Endothelial cell of umbilical vein (primary cell): ENCODE results near the gene ACSS1. TPM values are rescaled to one million over a fixed set of nuclear protein-coding genes. Genes with fewer than 3 reads are reported as not detected.

Source experiments
- BruUV-seq: library from RNA; stranded (reverse); fragments of 400-500 nt; replicated peaks from 2 replicates; lab custom pipeline; 2021; lab: Mats Ljungman, UMichigan
- CTCF ChIA-PET: fragments of 300-600, 350-600 bp; sonication (Branson Sonifier 250); formaldehyde crosslinking; loops from one replicate; lab custom pipeline; 2021; ENCODE audit warnings: antibody characterized with exemption, inconsistent platforms; lab: Charles Lee
- POLR2A ChIA-PET: fragments of 300-600, 350-600 bp; sonication (Branson Sonifier 250); formaldehyde crosslinking; loops from one replicate; lab custom pipeline; 2021; ENCODE audit warnings: antibody characterized with exemption, inconsistent platforms; lab: Charles Lee
- DNase-seq: peaks from one replicate; pipeline ENCODE4 v3.0.0-alpha.2; 2011; ENCODE audit warnings: low read depth, low spot score
- FAIRE-seq: peaks from 2 replicates; lab custom pipeline; 2011; peaks lifted over from hg19 to GRCh38; lab: Jason Lieb, UNC
- H2AFZ ChIP-seq: 2 replicates; pipeline ENCODE4 v1.6.0; 2012; ENCODE audit warnings: low read depth, low read length, control low read depth, inconsistent platforms
- H3K27ac ChIP-seq: 2 replicates; pipeline ENCODE4 v1.5.1; 2011; ENCODE audit warnings: low read depth, mild to moderate bottlenecking, control low read depth, low read length, moderate library complexity; ENCODE audit not compliant: insufficient read depth
- H3K27me3 ChIP-seq, 2 experiments: 2 replicates each; pipeline versions ENCODE4 v1.6.0 to v1.6.1; 2011; ENCODE audit warnings: low read length in 2 of 2, mixed read lengths in 1 of 2; ENCODE audit not compliant: control insufficient read depth in 2 of 2, insufficient read depth in 2 of 2
- H3K36me3 ChIP-seq, 2 experiments: 2 replicates in 1 of 2; 3 replicates in 1 of 2; pipeline ENCODE4 v1.5.1; 2011; ENCODE audit warnings: low read length in 2 of 2, mild to moderate bottlenecking in 1 of 2, moderate library complexity in 1 of 2; ENCODE audit not compliant: control insufficient read depth in 2 of 2, insufficient read depth in 2 of 2; ENCODE audit errors: extremely low read depth in 1 of 2
- H3K4me1 ChIP-seq: 3 replicates; pipeline ENCODE4 v1.5.1; 2011; ENCODE audit warnings: mild to moderate bottlenecking, low read length; ENCODE audit not compliant: control insufficient read depth, insufficient read depth; ENCODE audit errors: extremely low read depth
- H3K4me2 ChIP-seq: 2 replicates; pipeline ENCODE4 v1.6.1; 2011; ENCODE audit warnings: low read length, control low read depth, mixed read lengths; ENCODE audit not compliant: insufficient read depth
- H3K4me3 ChIP-seq, 3 experiments: fragments of 200-600 bp in 1 of 3; sonication (generic), shearing (Covaris generic) in 1 of 3; replicated peaks in 1 of 3; 2 replicates each; pipeline ENCODE4 v1.5.1; 2011 to 2016; ENCODE audit warnings: control low read depth in 3 of 3, low read length in 3 of 3, mild to moderate bottlenecking in 2 of 3, inconsistent platforms in 1 of 3, low read depth in 1 of 3, moderate library complexity in 1 of 3; ENCODE audit not compliant: insufficient read depth in 1 of 3
- H3K79me2 ChIP-seq: 2 replicates; pipeline ENCODE4 v1.6.0; 2012; ENCODE audit warnings: low read length, inconsistent platforms; ENCODE audit not compliant: control insufficient read depth, insufficient read depth
- H3K9ac ChIP-seq: replicated peaks from 2 replicates; pipeline ENCODE3; 2011; ENCODE audit warnings: low read length, control low read depth; ENCODE audit not compliant: insufficient read depth; ENCODE audit errors: extremely low read depth
- H3K9me1 ChIP-seq: replicated peaks from 3 replicates; pipeline ENCODE4 v1.6.0; 2011; ENCODE audit warnings: mild to moderate bottlenecking, low read length; ENCODE audit not compliant: control insufficient read depth, insufficient read depth; ENCODE audit errors: extremely low read depth
- H3K9me3 ChIP-seq: replicated peaks from 2 replicates; pipeline ENCODE4 v1.5.1; 2012; ENCODE audit warnings: low read length, inconsistent platforms; ENCODE audit not compliant: control insufficient read depth, insufficient read depth
- H4K20me1 ChIP-seq: replicated peaks from 2 replicates; pipeline ENCODE3; 2011; ENCODE audit warnings: mild to moderate bottlenecking, low read length; ENCODE audit not compliant: control insufficient read depth, insufficient read depth; ENCODE audit errors: extremely low read depth
- CTCF ChIP-seq, 2 donors: IDR thresholded peaks; 1 replicate in 1 of 2; 2 replicates in 1 of 2; pipeline ENCODE4 v1.5.1; 2011; ENCODE audit warnings: low read length in 2 of 2, mild to moderate bottlenecking in 2 of 2, moderate library complexity in 2 of 2, control low read depth in 1 of 2, inconsistent platforms in 1 of 2, low read depth in 1 of 2; ENCODE audit not compliant: insufficient read depth in 1 of 2; ENCODE audit errors: extremely low read depth in 1 of 2
- EZH2 ChIP-seq: IDR thresholded peaks from 2 replicates; pipeline ENCODE4 v1.6.1; 2012; ENCODE audit warnings: borderline replicate concordance, low read depth, mild to moderate bottlenecking, moderate library complexity, low read length, inconsistent platforms; ENCODE audit not compliant: severe bottlenecking
- FOS ChIP-seq: IDR thresholded peaks from 2 replicates; pipeline ENCODE4 v1.6.1; 2011; ENCODE audit warnings: mild to moderate bottlenecking, low read length, moderate library complexity, borderline replicate concordance; ENCODE audit not compliant: insufficient read depth
- GATA2 ChIP-seq: IDR thresholded peaks from 2 replicates; pipeline ENCODE4 v1.7.0; 2011; ENCODE audit warnings: low read depth, mild to moderate bottlenecking, moderate library complexity, mixed read lengths, low read length; ENCODE audit not compliant: insufficient read length, insufficient read depth
- JUN ChIP-seq: IDR thresholded peaks from 2 replicates; pipeline ENCODE4 v1.6.1; 2011; ENCODE audit warnings: borderline replicate concordance, low read depth; ENCODE audit not compliant: insufficient read length, insufficient read depth
- MAX ChIP-seq: IDR thresholded peaks from 2 replicates; pipeline ENCODE4 v1.6.1; 2011; ENCODE audit not compliant: insufficient read depth, insufficient read length
- MYC ChIP-seq: IDR thresholded peaks from one replicate; pipeline ENCODE4 v1.6.1; 2011; ENCODE audit warnings: mild to moderate bottlenecking, low read depth, low read length
- POLR2A ChIP-seq: IDR thresholded peaks from 2 replicates; pipeline ENCODE4 v1.6.1; 2012; ENCODE audit warnings: low read depth, mild to moderate bottlenecking, control low read depth, low read length
- POLR2AphosphoS5 ChIP-seq: IDR thresholded peaks from 2 replicates; pipeline ENCODE4 v1.6.1; 2012; ENCODE audit warnings: low read depth, mild to moderate bottlenecking, control low read depth, low read length, moderate library complexity; ENCODE audit not compliant: insufficient read depth
- dilution Hi-C: fragments of 300-500 bp; cut with MboI; formaldehyde crosslinking; loops from one replicate; pipeline ENCODE4 v1.15.0; 2019; ENCODE audit warnings: low sequenced_read_pairs; ENCODE audit not compliant: extremely low pct_ligation_motif_present
- intact Hi-C: fragments of 100-400 bp; cut with micrococcal nuclease; formaldehyde crosslinking; loops from one replicate; pipeline ENCODE4 v1.10.0; 2022
- polyA plus RNA-seq, 4 experiments: library from polyadenylated mRNA; depleted of rRNA in 3 of 4; stranded (reverse) in 3 of 4; unstranded in 1 of 4; fragments of >200 nt; gene quantifications; 2 replicates each; pipeline versions ENCODE4 v1.2.1 to v1.2.3, GENCODE V29; 2011 to 2012; ENCODE audit warnings: missing spikeins in 1 of 4
- total RNA-seq: library from RNA; stranded (reverse); gene quantifications from 2 replicates; pipeline ENCODE4 v1.2.3, GENCODE V29; 2021

The ACSS1 gene
- total and polyA plus RNA-seq, 2 donors (not counting 3 experiments of a cell fraction or from before 2014, with no cell fraction given), result 6.2 to 17.9 TPM

GRCh38 chr20:25048519-25048952 lies 9.4 kb downstream of the ACSS1 start:
- Histone ChIP-seq H3K36me3 (no peaks in the 10 kb centered on the region), H3K27me3 (no peaks in the 10 kb centered on the region), H3K79me2 (no peaks in the 10 kb centered on the region), H3K4me3 (no peak overlapping the region), H3K9me1 (no peaks in the 10 kb centered on the region), H3K9ac (no peak overlapping the region), H3K4me1 (no peaks in the 10 kb centered on the region), H4K20me1 (no peaks in the 10 kb centered on the region), H2AFZ (no peak overlapping the region), H3K9me3 (no peaks in the 10 kb centered on the region), H3K4me2 (no peak overlapping the region), H3K27ac (no peak overlapping the region)
- no peak for DNase-seq
- ChIA-PET CTCF (no interaction called here), POLR2A (no interaction called here)
- dilution Hi-C loops, result no loop called here
- TF ChIP-seq JUN (no peak), GATA2 (no peak)
- intact Hi-C loops, result no loop called here
- BruUV-seq, result no TSS peak
- FAIRE-seq, result no peak

- Histone ChIP-seq H3K4me2 (no peak overlapping the region), H3K9ac (no peak overlapping the region), H3K9me1 (no peaks in the 10 kb centered on the region), H3K27me3 (no peaks in the 10 kb centered on the region), H3K4me1 (no peaks in the 10 kb centered on the region), H3K27ac (no peak overlapping the region), H3K36me3 (no peaks in the 10 kb centered on the region), H3K9me3 (no peaks in the 10 kb centered on the region), H4K20me1 (no peaks in the 10 kb centered on the region), H2AFZ (no peak overlapping the region), H3K79me2 (no peaks in the 10 kb centered on the region), H3K4me3 (no peak overlapping the region)
- POLR2A ChIA-PET, result no interaction called here
- intact Hi-C loops, result no loop called here
- CTCF ChIA-PET, result no interaction called here
- no peak for DNase-seq
- no TSS peak for BruUV-seq
- TF ChIP-seq FOS (no peak), EZH2 (no peak), MAX (no peak), POLR2A (no peak), CTCF (IDR thresholded peaks at IDR 0.05; ENCODE audit: extremely low read depth in 1 of 2, insufficient read depth in 1 of 2, low read depth in 1 of 2, low read length in 2 of 2) (no peak), POLR2AphosphoS5 (no peak), GATA2 (no peak), MYC (no peak), JUN (no peak)
- no peak for FAIRE-seq
- dilution Hi-C loops, result no loop called here
These were observed 10.2 kb downstream of the ACSS1 start for GRCh38 chr20:25047766-25048165.
